GM18870 (cell line): ENCODE measurements around the gene SMAD4.
"Not testable (repeated sequence)": the region's sequence is repeated elsewhere in the genome, so short reads cannot be mapped to it uniquely, and the experiment has no call there.

Experiments used
- ATAC-seq: cut with Tn5 transposase; IDR thresholded peaks from one replicate; pipeline ENCODE4 v1.9.1; 2021; ENCODE audit warnings: moderate library complexity; ENCODE audit not compliant: unreplicated experiment

SMAD4 gene

GRCh38 chr18:51029694-51030536, at the start of gene SMAD4:
TSS of gene SMAD4 (plus strand) at chr18:51030213. CDS start at chr18:51047047, 16,834 bp downstream.
- peak; percentile 61 for ATAC-seq

GRCh38 chr18:50981381-50981780, 48.6 kb upstream of the SMAD4 start:
- ATAC-seq: no peak

- ATAC-seq: no peak
Observed at GRCh38 chr18:50982086-50982801, 47.8 kb upstream of the SMAD4 start.

GRCh38 chr18:50982802-50983179, 47.2 kb upstream of the SMAD4 start:
- no peak for ATAC-seq

- no peak for ATAC-seq
Observed at GRCh38 chr18:50986360-50987087, 43.5 kb upstream of the SMAD4 start.

- ATAC-seq: no peak
Observed at GRCh38 chr18:50987261-50987660, 42.8 kb upstream of the SMAD4 start.

GRCh38 chr18:50989711-50990110, 40.3 kb upstream of the SMAD4 start:
- no peak for ATAC-seq

- ATAC-seq: no peak
Observed at GRCh38 chr18:50992351-50992762, 37.7 kb upstream of the SMAD4 start.

GRCh38 chr18:50994031-50994430, 36.0 kb upstream of the SMAD4 start:
- no peak for ATAC-seq

- ATAC-seq: not testable (repeated sequence)
Observed at GRCh38 chr18:51003174-51003573, 26.8 kb upstream of the SMAD4 start.

- no peak for ATAC-seq
Observed at GRCh38 chr18:51006061-51006818, 23.8 kb upstream of the SMAD4 start.

- ATAC-seq: no peak
Observed at GRCh38 chr18:51006948-51007789, 22.8 kb upstream of the SMAD4 start.

- no peak for ATAC-seq
Observed at GRCh38 chr18:51007790-51008139, 22.2 kb upstream of the SMAD4 start.

GRCh38 chr18:51009072-51009471, 20.9 kb upstream of the SMAD4 start:
- no peak for ATAC-seq

GRCh38 chr18:51010218-51010617, 19.8 kb upstream of the SMAD4 start:
- ATAC-seq: no peak

- ATAC-seq: no peak
Observed at GRCh38 chr18:51011709-51012108, 18.3 kb upstream of the SMAD4 start.

GRCh38 chr18:51012441-51012840, 17.6 kb upstream of the SMAD4 start:
- ATAC-seq: no peak

GRCh38 chr18:51013259-51013658, 16.8 kb upstream of the SMAD4 start:
- ATAC-seq: no peak

- no peak for ATAC-seq
Observed at GRCh38 chr18:51017140-51017879, 12.7 kb upstream of the SMAD4 start.
